ENCODE data around the gene LRP1-AS. TPM values are rescaled to one million over a fixed set of nuclear protein-coding genes. Genes with fewer than 3 reads are reported as not detected.

LRP1-AS gene
- polyA plus RNA-seq, 1 donor (not counting 4 experiments of a cell fraction or from before 2014, with no cell fraction given) = not detected

DNA sequence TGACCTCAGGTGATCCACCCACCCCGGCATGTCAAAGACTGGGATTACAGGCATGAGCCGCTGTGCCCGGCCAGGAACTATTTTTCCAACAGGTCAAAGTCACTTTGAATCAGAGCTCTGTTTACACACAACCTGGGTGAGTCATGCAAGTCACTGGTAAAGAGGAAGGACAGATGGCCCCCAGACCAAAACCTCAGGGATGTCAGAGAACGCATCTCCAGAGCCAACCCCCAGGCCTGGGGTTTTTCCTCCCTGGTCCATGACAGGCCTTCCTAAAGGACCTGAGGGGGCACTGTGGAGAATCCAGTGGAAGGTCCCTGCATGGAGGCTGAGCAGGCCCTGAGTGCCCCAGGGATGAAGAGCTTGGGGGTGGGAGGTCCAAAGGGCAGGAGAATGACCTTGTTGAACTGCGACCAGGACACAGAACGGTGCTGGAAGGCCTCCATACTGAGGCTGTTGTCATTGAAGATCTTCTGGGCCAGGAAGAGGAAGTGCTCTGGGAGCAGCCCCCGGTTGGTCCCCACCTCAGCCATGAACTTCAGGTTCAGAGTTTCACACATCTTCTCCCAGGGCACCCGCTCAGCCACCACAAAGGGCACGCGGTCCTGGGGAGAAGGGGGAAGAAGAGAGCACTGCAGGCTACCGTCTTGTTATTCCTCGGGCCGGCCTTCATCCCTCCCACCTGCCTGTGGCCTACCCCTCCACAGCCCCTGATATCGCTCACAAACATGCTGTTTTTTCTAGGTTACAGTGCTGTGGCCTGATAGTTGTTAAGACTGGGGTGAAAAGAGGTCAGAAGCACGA, 45.3 kb downstream of the LRP1-AS start:
- Histone ChIP-seq H3K9me3 (ENCODE audit: control insufficient read depth, low read depth, low read length) (no peaks in the 10 kb centered on the region), H2AFZ (ENCODE audit: control insufficient read depth, low read length) (no peak overlapping the region), H3K9me1 (ENCODE audit: control insufficient read depth, extremely low read depth, insufficient read depth, low read length) (peaks cover 4% of the 10 kb centered on the region), H3K27ac (ENCODE audit: control insufficient read depth, insufficient read depth, low read length) (no peak overlapping the region), H3K4me2 (ENCODE audit: control insufficient read depth, extremely low read depth, insufficient read depth, low read depth, low read length) (no peak overlapping the region), H3K36me3 (ENCODE audit: control insufficient read depth in 2 of 2, extremely low read depth in 1 of 2, insufficient read depth in 2 of 2, low read length in 2 of 2) (peaks cover 38 to 54% of the 10 kb centered on the region in 2 experiments), H3K9ac (ENCODE audit: control insufficient read depth, extremely low read depth, insufficient read depth, low read length) (no peak overlapping the region), H3K79me2 (ENCODE audit: control insufficient read depth, insufficient read depth, low read length) (no peaks in the 10 kb centered on the region), H3K27me3 (ENCODE audit: control insufficient read depth, extremely low read depth, insufficient read depth, low read length) (no peaks in the 10 kb centered on the region), H3K4me1 (ENCODE audit: control insufficient read depth, extremely low read depth, insufficient read depth, low read length) (peaks cover under 1% of the 10 kb centered on the region), H4K20me1 (ENCODE audit: control insufficient read depth, extremely low read depth, insufficient read depth, low read length) (no peaks in the 10 kb centered on the region), H3K4me3 (ENCODE audit: control insufficient read depth in 2 of 3, extremely low read depth in 1 of 3, insufficient read depth in 2 of 3, low read depth in 1 of 3, low read length in 3 of 3) (no peak overlapping the region)
- no peak for DNase-seq (ENCODE audit: low read depth, low spot score)
- dilution Hi-C loops (cut with MboI; ENCODE audit: extremely low pct_ligation_motif_present, low sequenced_read_pairs) = no loop called here
- TF ChIP-seq, protein P1, sequence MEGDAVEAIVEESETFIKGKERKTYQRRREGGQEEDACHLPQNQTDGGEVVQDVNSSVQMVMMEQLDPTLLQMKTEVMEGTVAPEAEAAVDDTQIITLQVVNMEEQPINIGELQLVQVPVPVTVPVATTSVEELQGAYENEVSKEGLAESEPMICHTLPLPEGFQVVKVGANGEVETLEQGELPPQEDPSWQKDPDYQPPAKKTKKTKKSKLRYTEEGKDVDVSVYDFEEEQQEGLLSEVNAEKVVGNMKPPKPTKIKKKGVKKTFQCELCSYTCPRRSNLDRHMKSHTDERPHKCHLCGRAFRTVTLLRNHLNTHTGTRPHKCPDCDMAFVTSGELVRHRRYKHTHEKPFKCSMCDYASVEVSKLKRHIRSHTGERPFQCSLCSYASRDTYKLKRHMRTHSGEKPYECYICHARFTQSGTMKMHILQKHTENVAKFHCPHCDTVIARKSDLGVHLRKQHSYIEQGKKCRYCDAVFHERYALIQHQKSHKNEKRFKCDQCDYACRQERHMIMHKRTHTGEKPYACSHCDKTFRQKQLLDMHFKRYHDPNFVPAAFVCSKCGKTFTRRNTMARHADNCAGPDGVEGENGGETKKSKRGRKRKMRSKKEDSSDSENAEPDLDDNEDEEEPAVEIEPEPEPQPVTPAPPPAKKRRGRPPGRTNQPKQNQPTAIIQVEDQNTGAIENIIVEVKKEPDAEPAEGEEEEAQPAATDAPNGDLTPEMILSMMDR (optimal IDR thresholded peaks at IDR 0.05 in 1 of 3, IDR thresholded peaks at IDR 0.05 in 1 of 3, conservative IDR thresholded peaks at IDR 0.05 in 1 of 3; ENCODE audit: extremely low read depth in 1 of 3, insufficient read depth in 2 of 3, low read length in 3 of 3) = no peak
- no peak for TF ChIP-seq EZH2 (IDR thresholded peaks at IDR 0.05; ENCODE audit: low read length)
- FAIRE-seq = no peak

- Histone ChIP-seq H3K27me3 (ENCODE audit: control insufficient read depth, extremely low read depth, insufficient read depth, low read length) (no peaks in the 10 kb centered on the region), H3K9me3 (ENCODE audit: control insufficient read depth, low read depth, low read length) (no peaks in the 10 kb centered on the region), H3K9me1 (ENCODE audit: control insufficient read depth, extremely low read depth, insufficient read depth, low read length) (peaks cover 4% of the 10 kb centered on the region), H3K27ac (ENCODE audit: control insufficient read depth, insufficient read depth, low read length) (no peak overlapping the region), H4K20me1 (ENCODE audit: control insufficient read depth, extremely low read depth, insufficient read depth, low read length) (no peaks in the 10 kb centered on the region), H3K36me3 (ENCODE audit: control insufficient read depth in 2 of 2, extremely low read depth in 1 of 2, insufficient read depth in 2 of 2, low read length in 2 of 2) (peaks cover 29 to 46% of the 10 kb centered on the region in 2 experiments), H3K4me1 (ENCODE audit: control insufficient read depth, extremely low read depth, insufficient read depth, low read length) (peaks cover 22% of the 10 kb centered on the region), H2AFZ (ENCODE audit: control insufficient read depth, low read length) (no peak overlapping the region), H3K9ac (ENCODE audit: control insufficient read depth, extremely low read depth, insufficient read depth, low read length) (no peak overlapping the region), H3K79me2 (ENCODE audit: control insufficient read depth, insufficient read depth, low read length) (no peaks in the 10 kb centered on the region), H3K4me3 (ENCODE audit: control insufficient read depth in 2 of 3, extremely low read depth in 1 of 3, insufficient read depth in 2 of 3, low read depth in 1 of 3, low read length in 3 of 3) (no peak overlapping the region), H3K4me2 (ENCODE audit: control insufficient read depth, extremely low read depth, insufficient read depth, low read depth, low read length) (no peak overlapping the region)
- TF ChIP-seq, protein P1 (optimal IDR thresholded peaks at IDR 0.05 in 1 of 3, IDR thresholded peaks at IDR 0.05 in 1 of 3, conservative IDR thresholded peaks at IDR 0.05 in 1 of 3; ENCODE audit: extremely low read depth in 1 of 3, insufficient read depth in 2 of 3, low read length in 3 of 3) = no peak
- TF ChIP-seq EZH2 (IDR thresholded peaks at IDR 0.05; ENCODE audit: low read length) = no peak
- FAIRE-seq (no peak), DNase-seq (ENCODE audit: low read depth, low spot score) (no peak)
- dilution Hi-C loops (cut with MboI; ENCODE audit: extremely low pct_ligation_motif_present, low sequenced_read_pairs) = no loop called here
These were observed 47.7 kb downstream of the LRP1-AS start for GRCh38 chr12:57099766-57100165.

All from keratinocyte (primary cell).